H9 (cell line): Measurements from ENCODE around the gene IL31RA. TPM values are rescaled to one million over a fixed set of nuclear protein-coding genes. Genes with fewer than 3 reads are reported as not detected.
"Not testable (repeated sequence)": the region's sequence is repeated elsewhere in the genome, so short reads cannot be mapped to it uniquely, and the experiment has no call there.

Source experiments
- DNase-seq: peaks from one replicate; pipeline ENCODE4 v3.0.0-alpha.2; 2017
- H2AFZ ChIP-seq: one replicate; pipeline ENCODE4 v1.6.1; 2013; ENCODE audit warnings: mild to moderate bottlenecking, low read length, control low read depth, moderate library complexity
- H2AK5ac ChIP-seq: 2 replicates; pipeline ENCODE4 v1.6.1; 2013; ENCODE audit warnings: low read length, control low read depth, mixed read lengths; ENCODE audit not compliant: insufficient read length
- H2BK120ac ChIP-seq: one replicate; pipeline ENCODE4 v1.6.1; 2013; ENCODE audit warnings: low read depth, mild to moderate bottlenecking, low read length, control low read depth, inconsistent platforms; ENCODE audit not compliant: poor library complexity, severe bottlenecking
- H2BK12ac ChIP-seq: 2 replicates; pipeline ENCODE4 v1.6.1; 2013; ENCODE audit warnings: low read length, control low read depth, mixed read lengths, low read depth; ENCODE audit not compliant: insufficient read length
- H2BK15ac ChIP-seq: 2 replicates; pipeline ENCODE4 v1.6.1; 2013; ENCODE audit warnings: low read depth, low read length, control low read depth
- H2BK20ac ChIP-seq: one replicate; pipeline ENCODE4 v1.6.1; 2013; ENCODE audit warnings: low read depth, mild to moderate bottlenecking, low read length, control low read depth, inconsistent platforms; ENCODE audit not compliant: poor library complexity, severe bottlenecking
- H2BK5ac ChIP-seq: 2 replicates; pipeline ENCODE4 v1.6.1; 2013; ENCODE audit warnings: low read length, control low read depth, mixed read lengths; ENCODE audit not compliant: insufficient read length
- H3K14ac ChIP-seq: 2 replicates; pipeline ENCODE4 v1.6.1; 2013; ENCODE audit warnings: low read length, control low read depth; ENCODE audit not compliant: insufficient read depth
- H3K18ac ChIP-seq: 2 replicates; pipeline ENCODE4 v1.6.1; 2013; ENCODE audit warnings: low read depth, mild to moderate bottlenecking, mixed read lengths, low read length, control low read depth; ENCODE audit not compliant: insufficient read length
- H3K23ac ChIP-seq: 2 replicates; pipeline ENCODE4 v1.6.1; 2013; ENCODE audit warnings: low read length, control low read depth, mixed read lengths, low read depth; ENCODE audit not compliant: insufficient read length
- H3K23me2 ChIP-seq: 2 replicates; pipeline ENCODE4 v1.6.1; 2013; ENCODE audit warnings: low read depth, mild to moderate bottlenecking, mixed read lengths, low read length, control low read depth; ENCODE audit not compliant: insufficient read length, poor library complexity, severe bottlenecking
- H3K27ac ChIP-seq: 2 replicates; pipeline ENCODE4 v1.5.1; 2013; ENCODE audit warnings: low read length, control low read depth, mixed read lengths, low read depth; ENCODE audit not compliant: insufficient read length
- H3K27me3 ChIP-seq: 2 replicates; pipeline ENCODE4 v1.6.1; 2013; ENCODE audit warnings: low read length, control low read depth, inconsistent platforms; ENCODE audit not compliant: insufficient read depth
- H3K4ac ChIP-seq: 2 replicates; pipeline ENCODE4 v1.6.1; 2013; ENCODE audit warnings: low read depth, mild to moderate bottlenecking, control low read depth, inconsistent platforms, low read length, moderate library complexity
- H3K4me1 ChIP-seq: 2 replicates; pipeline ENCODE4 v1.6.1; 2013; ENCODE audit warnings: low read length, control low read depth, inconsistent platforms; ENCODE audit not compliant: insufficient read depth
- H3K4me2 ChIP-seq: 2 replicates; pipeline ENCODE4 v1.6.1; 2013; ENCODE audit warnings: low read length, control low read depth, mixed read lengths; ENCODE audit not compliant: insufficient read length, insufficient read depth
- H3K56ac ChIP-seq: 2 replicates; pipeline ENCODE4 v1.6.1; 2013; ENCODE audit warnings: low read depth, mild to moderate bottlenecking, mixed read lengths, low read length, control low read depth; ENCODE audit not compliant: insufficient read length
- H3K79me1 ChIP-seq: 2 replicates; pipeline ENCODE4 v1.6.1; 2013; ENCODE audit warnings: low read depth, mild to moderate bottlenecking, moderate library complexity, low read length, control low read depth, inconsistent platforms; ENCODE audit not compliant: insufficient read depth, poor library complexity, severe bottlenecking
- H3K79me2 ChIP-seq: 2 replicates; pipeline ENCODE4 v1.6.1; 2013; ENCODE audit warnings: low read length, control low read depth, inconsistent platforms; ENCODE audit not compliant: insufficient read depth
- H3K9ac ChIP-seq: 2 replicates; pipeline ENCODE4 v1.6.1; 2013; ENCODE audit warnings: low read length, control low read depth, mixed read lengths; ENCODE audit not compliant: insufficient read length; ENCODE audit errors: extremely low read depth
- H3K9me3 ChIP-seq: one replicate; pipeline ENCODE4 v1.6.1; 2013; ENCODE audit warnings: low read depth, low read length, inconsistent platforms; ENCODE audit not compliant: control insufficient read depth
- H3T11ph ChIP-seq: one replicate; pipeline ENCODE4 v1.6.1; 2013; ENCODE audit warnings: mild to moderate bottlenecking, low read length, control low read depth, inconsistent platforms
- H4K20me1 ChIP-seq: one replicate; pipeline ENCODE4 v1.6.1; 2013; ENCODE audit not compliant: control insufficient read depth, insufficient read length, insufficient read depth
- H4K5ac ChIP-seq: 2 replicates; pipeline ENCODE4 v1.6.1; 2013; ENCODE audit warnings: low read depth, mild to moderate bottlenecking, mixed read lengths, low read length, control low read depth; ENCODE audit not compliant: insufficient read length
- H4K8ac ChIP-seq: replicated peaks from 2 replicates; pipeline ENCODE4 v1.6.1; 2013; ENCODE audit warnings: low read length, control low read depth, mixed read lengths, low read depth; ENCODE audit not compliant: insufficient read length
- H4K91ac ChIP-seq: 2 replicates; pipeline ENCODE4 v1.6.1; 2013; ENCODE audit warnings: low read depth, mild to moderate bottlenecking, moderate library complexity, mixed read lengths, low read length, control low read depth; ENCODE audit not compliant: insufficient read length
- H3K27ac Mint-ChIP-seq, 3 experiments: 2 replicates in 2 of 3; 3 replicates in 1 of 3; pipeline ENCODE4 v1.8.0; 2020 to 2021; ENCODE audit warnings: mixed read lengths in 3 of 3, mild to moderate bottlenecking in 1 of 3, moderate library complexity in 1 of 3
- H3K27me3 Mint-ChIP-seq: 2 replicates; pipeline ENCODE4 v1.8.0; 2021; ENCODE audit warnings: low read depth, mild to moderate bottlenecking, moderate library complexity, mixed read lengths
- H3K36me3 Mint-ChIP-seq, 3 experiments: 2 replicates in 2 of 3; 3 replicates in 1 of 3; pipeline ENCODE4 v1.8.0; 2020 to 2021; ENCODE audit warnings: low read depth in 3 of 3, mixed read lengths in 3 of 3; ENCODE audit not compliant: insufficient read depth in 1 of 3
- H3K4me1 Mint-ChIP-seq, 2 experiments: 2 replicates each; pipeline ENCODE4 v1.8.0; 2020; ENCODE audit warnings: mixed read lengths in 2 of 2
- H3K4me3 Mint-ChIP-seq, 2 experiments: 2 replicates in 1 of 2; 3 replicates in 1 of 2; pipeline ENCODE4 v1.8.0; 2020 to 2021; ENCODE audit warnings: mild to moderate bottlenecking in 2 of 2, mixed read lengths in 2 of 2, moderate library complexity in 1 of 2
- H3K9me3 Mint-ChIP-seq, 2 experiments: 2 replicates in 1 of 2; 3 replicates in 1 of 2; pipeline ENCODE4 v1.8.0; 2020; ENCODE audit warnings: mild to moderate bottlenecking in 2 of 2, mixed read lengths in 2 of 2, moderate library complexity in 1 of 2
- WGBS: extraction: QIAGEN DNeasy Blood & Tissue Kit; methylation state at CpG from one replicate; pipeline ENCODE4 v1.1.7; 2013; ENCODE audit warnings: missing lambda C conversion rate, low lambda C conversion rate, mixed read lengths; ENCODE audit not compliant: insufficient read length; ENCODE audit errors: extremely low coverage; 5-methylcytosine and 5-hydroxymethylcytosine counted together
- total RNA-seq: library from RNA; stranded (reverse); gene quantifications from 2 replicates; pipeline ENCODE4 v1.2.1, GENCODE V29; 2021

IL31RA gene
- total RNA-seq, 1 experiment from 2014 or later, result 0.11 TPM

DNA sequence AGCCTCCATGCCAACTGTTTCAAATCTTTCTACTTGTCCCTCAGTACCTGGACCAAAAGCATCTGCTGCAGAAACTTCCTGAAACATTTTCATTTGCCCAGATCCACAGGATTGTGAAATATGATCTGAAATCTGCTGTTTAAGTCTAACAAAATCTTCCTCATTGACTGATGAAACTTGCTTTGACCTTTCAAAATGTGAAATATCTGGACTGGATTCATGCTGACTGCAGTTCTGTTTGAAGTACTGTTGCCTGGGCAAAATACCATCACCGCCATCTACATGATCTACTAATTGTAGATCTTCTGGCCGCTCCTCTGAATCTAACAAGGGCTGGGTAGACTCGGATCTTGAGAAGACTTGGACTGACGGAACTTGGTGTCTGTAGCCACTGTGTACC, 90.0 kb downstream of the IL31RA start:
- not testable (repeated sequence) for H2AK5ac ChIP-seq, H3K9me3 ChIP-seq, H3K27ac ChIP-seq, H4K8ac ChIP-seq, H4K91ac ChIP-seq, H3K27ac Mint-ChIP-seq, H2AFZ ChIP-seq, H2BK120ac ChIP-seq, H3K27me3 ChIP-seq, H3T11ph ChIP-seq, H3K9me3 Mint-ChIP-seq, H3K4me1 ChIP-seq, H3K23ac ChIP-seq, DNase-seq, H3K79me1 ChIP-seq, H4K5ac ChIP-seq, H3K4me2 ChIP-seq, H3K18ac ChIP-seq, H3K9ac ChIP-seq, H3K4me1 Mint-ChIP-seq, H3K56ac ChIP-seq, H2BK20ac ChIP-seq, H3K36me3 Mint-ChIP-seq, H2BK12ac ChIP-seq, H2BK15ac ChIP-seq, H3K23me2 ChIP-seq, H4K20me1 ChIP-seq, H3K4ac ChIP-seq, H3K79me2 ChIP-seq, H2BK5ac ChIP-seq, H3K4me3 Mint-ChIP-seq, H3K27me3 Mint-ChIP-seq, H3K14ac ChIP-seq
- no CpG with 5 or more reads among the region's 4 CpGs for WGBS
